Omental fat pad (tissue), 4 donors: Measurements from ENCODE around the gene NRG3. TPM values are rescaled to one million over a fixed set of nuclear protein-coding genes. Genes with fewer than 3 reads are reported as not detected.

Experiments used
- ATAC-seq: fragments of 150-250 bp; one replicate; pipeline ENCODE4 v1.9.1; 2016; ENCODE audit warnings: mild to moderate bottlenecking, moderate library complexity; ENCODE audit not compliant: low FRiP score
- DNase-seq: peaks from one replicate; pipeline ENCODE4 v3.0.0-alpha.2; 2019; ENCODE audit warnings: low spot score
- CTCF ChIP-seq, 3 donors: fragments of 450-650 bp; IDR thresholded peaks; one replicate each; pipeline ENCODE4 v1.5.1; 2016 to 2017; ENCODE audit warnings: antibody characterized with exemption in 3 of 3, mild to moderate bottlenecking in 3 of 3, moderate library complexity in 2 of 3
- total RNA-seq, 4 donors: library from RNA; depleted of rRNA; stranded (reverse); fragments of >200 nt; gene quantifications; one replicate each; pipeline ENCODE4 v1.1.0, GENCODE V29; 2016

Gene NRG3
- total RNA-seq, 4 donors from 2014 or later, result 0.19 to 0.47 (median 0.38) TPM; not detected in 1

DNA sequence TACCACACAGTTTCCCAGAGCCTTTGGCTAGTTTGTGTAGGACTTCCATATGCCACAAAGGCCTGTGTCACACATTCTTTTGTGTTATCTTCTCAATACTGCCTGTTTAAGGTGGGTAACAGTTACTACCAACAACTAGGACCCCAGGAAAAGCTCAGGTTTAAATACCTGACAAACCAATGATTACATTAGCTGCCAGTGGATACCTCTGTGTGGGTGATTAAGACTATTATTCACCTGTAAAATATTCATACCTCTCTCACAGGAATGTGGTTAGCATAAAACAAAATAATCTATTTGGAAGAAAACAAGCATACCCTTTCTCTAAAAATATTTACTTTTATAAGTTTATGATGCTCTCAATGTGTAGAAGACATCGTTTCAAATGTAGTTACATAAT lies 1007.7 kb downstream of the NRG3 start:
- ATAC-seq, result no peak
- no peak for DNase-seq
- no peak for TF ChIP-seq CTCF (IDR thresholded peaks at IDR 0.05)

DNA sequence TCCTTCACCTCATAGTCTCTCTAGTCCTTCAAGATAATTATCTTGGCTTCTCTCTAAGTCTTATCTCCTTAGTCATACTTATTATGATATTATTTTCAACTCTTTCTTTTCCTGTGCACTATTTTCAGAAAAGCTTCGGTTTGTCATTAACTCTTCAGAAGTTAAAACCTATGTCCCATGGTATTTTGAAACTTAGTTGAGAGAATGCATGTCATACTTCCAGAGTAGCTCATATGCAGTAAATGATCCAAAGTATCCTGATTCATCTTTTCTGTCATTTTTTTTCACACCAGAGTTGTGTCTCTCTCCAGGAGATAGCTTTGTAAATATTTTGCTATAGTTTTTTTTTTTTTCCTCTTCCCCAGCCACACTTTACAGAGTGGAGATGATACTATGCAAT lies 1008.6 kb downstream of the NRG3 start:
- ATAC-seq (no peak), DNase-seq (no peak)
- no peak for TF ChIP-seq CTCF (IDR thresholded peaks at IDR 0.05)

DNA sequence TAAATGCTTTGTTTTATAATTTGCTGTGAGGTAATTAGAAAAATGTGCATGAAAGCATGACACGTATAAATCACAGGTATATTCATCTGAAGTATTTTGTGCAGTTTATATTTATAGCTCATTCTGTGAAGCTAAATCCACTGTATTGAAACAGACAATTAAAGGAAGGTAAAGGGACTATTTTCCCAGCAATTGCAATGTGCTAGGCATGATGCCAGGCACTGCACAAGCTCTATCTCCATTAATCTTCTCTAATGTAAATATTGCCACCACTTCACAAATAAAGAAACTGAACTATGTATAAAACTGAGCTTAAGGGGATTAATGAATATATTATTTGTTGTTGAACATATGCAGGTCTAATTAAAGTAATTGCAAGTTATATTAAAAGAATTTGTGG lies 1012.5 kb downstream of the NRG3 start:
- DNase-seq (no peak), ATAC-seq (no peak)
- TF ChIP-seq CTCF (IDR thresholded peaks at IDR 0.05), result no peak

DNA sequence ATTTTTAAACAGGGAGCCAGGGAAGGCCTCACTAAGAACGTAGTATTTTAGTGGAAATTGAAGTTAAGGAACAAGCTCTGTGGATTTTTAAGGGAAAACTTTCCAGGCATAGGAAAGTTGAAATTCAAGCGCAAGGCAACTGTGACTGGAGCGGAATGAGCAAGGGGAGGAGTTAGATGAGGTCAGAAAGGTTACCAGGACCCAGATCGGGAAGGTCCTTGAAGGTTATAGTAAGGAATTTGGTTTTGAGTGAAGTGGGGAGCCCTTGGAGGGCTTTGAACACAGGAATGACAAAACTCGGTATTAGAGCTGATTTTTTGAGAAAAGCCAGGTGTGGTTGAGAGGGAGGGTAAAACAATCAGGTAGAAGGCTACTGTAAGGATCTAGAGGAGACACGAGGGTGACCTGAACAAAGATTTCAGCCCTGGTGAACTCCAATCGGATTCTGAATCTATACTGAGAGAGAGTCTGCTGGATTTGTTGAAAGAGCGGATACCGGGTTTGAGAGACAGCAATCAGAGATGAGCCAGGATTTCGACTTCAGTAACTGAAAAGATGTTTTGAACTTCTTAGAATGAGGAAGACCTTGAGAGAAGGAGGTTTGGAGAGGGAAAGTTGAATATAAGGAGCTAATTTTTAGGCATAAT lies 1013.9 kb downstream of the NRG3 start:
- no peak for DNase-seq
- no peak for TF ChIP-seq CTCF (IDR thresholded peaks at IDR 0.05)
- ATAC-seq, result no peak

DNA sequence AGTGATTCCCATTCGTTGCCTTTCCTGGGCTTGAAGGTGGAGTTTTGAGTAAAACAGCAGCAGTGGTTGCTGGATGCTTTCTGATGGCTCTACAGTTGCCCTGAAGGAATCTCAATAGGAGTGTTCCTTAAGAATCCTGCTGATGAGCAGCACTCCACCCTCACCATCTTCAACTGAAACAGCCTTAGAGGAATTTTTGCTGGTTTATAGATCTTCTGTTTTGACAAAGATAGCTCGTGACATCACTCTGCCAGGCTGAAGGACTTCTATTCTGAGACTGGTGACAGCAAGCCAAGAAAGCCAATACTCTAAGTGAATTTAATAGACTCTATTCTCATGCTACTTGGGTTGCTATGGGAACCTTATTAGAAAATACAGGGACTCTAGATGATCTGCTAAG lies 1014.7 kb downstream of the NRG3 start:
- TF ChIP-seq CTCF (IDR thresholded peaks at IDR 0.05), result no peak
- ATAC-seq (no peak), DNase-seq (no peak)

DNA sequence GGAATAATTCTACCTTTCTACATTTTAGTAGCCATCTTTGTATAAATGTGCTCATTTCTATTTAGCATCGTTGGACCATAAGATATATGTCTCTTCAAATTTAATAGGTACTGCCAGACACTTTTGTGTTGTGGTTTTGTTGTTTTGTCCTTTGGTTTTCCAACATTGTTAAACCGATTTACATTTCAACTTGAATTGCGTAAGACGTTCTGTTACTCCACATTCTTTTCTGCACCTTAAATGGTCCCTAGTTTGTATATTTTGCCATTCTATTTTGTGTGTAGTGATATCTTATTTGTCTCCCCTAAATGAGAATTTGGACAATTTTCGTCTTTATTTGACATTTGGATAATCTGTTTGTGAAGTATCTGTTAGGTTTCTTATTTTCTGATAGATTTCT lies 1015.6 kb downstream of the NRG3 start:
- DNase-seq (no peak), ATAC-seq (no peak)
- no peak for TF ChIP-seq CTCF (IDR thresholded peaks at IDR 0.05)

- ATAC-seq (no peak), DNase-seq (no peak)
- TF ChIP-seq CTCF (IDR thresholded peaks at IDR 0.05), result no peak
Measured at GRCh38 chr10:82908096-82908495, 1033.1 kb downstream of the NRG3 start.
